ENCODE data around the gene CGREF1.
"Not testable (repeated sequence)": the region's sequence is repeated elsewhere in the genome, so short reads cannot be mapped to it uniquely, and the experiment has no call there.

Gene CGREF1

DNA sequence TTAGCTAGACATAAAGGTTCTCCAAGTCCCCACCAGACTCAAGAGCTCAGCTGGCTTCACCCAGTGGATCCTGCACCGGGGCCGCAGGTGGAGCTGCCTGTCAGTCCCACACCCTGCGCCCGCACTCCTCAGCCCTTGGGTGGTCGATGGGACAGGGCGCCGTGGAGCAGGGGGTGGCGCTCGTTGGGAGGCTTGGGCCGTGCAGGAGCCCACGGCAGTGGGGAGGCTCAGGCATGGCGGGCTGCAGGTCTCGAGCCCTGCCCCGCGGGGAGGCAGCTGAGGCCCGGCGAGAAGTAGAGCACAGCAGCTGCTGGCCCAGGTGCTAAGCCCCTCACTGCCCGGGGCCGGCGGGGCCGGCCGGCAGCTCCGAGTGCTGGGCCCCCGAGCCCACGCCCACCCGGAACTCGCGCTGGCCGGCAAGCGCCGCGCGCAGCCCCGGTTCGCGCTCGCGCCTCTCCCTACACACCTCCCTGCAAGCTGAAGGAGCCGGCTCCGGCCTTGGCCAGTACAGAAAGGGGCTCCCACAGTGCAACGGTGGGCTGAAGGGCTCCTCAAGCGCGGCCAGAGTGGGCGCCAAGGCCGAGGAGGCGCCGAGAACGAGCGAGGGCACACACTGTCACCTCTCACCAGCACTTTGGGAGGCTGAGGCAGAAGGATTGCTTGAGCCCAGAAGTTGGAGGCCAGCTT lies 7.4 kb downstream of the CGREF1 start:
- not testable (repeated sequence) for DNase-seq (ENCODE audit: low read depth in 3 of 3, low spot score in 1 of 3)

DNA sequence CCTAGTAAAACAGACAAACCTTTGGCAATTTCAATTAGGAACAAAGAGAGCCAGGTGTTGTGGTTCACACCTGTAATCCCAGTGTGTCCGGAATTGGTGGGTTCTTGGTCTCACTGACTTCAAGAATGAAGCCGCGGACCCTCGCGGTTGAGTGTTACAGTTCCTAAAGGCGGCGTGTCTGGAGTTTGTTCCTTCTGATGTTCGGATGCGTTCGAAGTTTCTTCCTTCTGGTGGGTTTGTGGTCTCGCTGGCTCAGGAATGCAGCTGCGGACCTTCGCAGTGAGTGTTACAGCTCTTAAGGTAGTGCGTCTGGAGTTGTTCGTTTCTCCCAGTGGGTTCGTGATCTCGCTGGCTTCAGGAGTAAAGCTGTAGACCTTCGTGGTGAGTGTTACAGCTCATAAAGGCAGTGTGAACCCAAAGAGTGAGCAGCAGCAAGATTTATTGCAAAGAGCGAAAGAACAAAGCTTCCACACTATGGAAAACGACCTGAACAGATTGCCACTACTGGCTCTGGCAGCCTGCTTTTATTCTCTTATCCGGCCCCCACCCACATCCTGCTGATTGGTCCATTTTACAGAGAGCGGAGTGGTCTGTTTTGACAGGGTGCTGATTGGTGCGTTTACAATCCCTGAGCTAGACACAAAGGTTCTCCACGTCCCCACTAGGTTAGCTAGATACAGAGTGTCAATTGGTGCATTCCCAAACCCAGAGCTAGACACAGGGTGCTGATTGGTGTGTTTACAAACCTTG lies 8.2 kb downstream of the CGREF1 start:
- not testable (repeated sequence) for DNase-seq (ENCODE audit: low read depth in 3 of 3, low spot score in 1 of 3)

- no peak for DNase-seq (ENCODE audit: low read depth in 3 of 3, low spot score in 1 of 3)
These were observed 9.8 kb downstream of the CGREF1 start for GRCh38 chr2:27109083-27109482.

GRCh38 chr2:27108221-27108620 lies 10.7 kb downstream of the CGREF1 start:
- no peak for DNase-seq (ENCODE audit: low read depth in 3 of 3, low spot score in 1 of 3)

GRCh38 chr2:27105981-27106380 lies 12.9 kb downstream of the CGREF1 start:
- DNase-seq (ENCODE audit: low read depth in 3 of 3, low spot score in 1 of 3) = no peak

DNA sequence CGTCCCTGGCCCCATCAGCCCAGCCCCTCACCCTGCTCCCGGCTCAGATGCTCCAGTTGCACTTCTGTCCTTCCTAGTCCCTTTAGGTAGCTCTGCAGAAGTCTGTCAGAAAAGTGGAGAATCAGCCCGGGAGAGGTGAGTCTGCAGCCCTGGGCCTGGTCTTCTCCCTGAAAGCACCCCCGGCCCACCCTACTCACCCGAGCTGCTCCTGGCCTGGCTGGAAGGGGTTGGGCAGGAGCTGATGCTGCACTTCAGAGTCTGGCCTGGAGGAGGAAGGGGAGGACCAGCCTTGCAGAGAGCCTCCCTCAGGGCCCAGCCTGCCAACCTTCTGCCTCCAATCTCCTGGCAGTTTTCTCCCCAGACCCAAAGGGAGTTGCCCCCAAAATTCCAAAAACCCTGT lies 16.6 kb downstream of the CGREF1 start:
- DNase-seq (ENCODE audit: low read depth in 3 of 3, low spot score in 1 of 3) = no peak

DNA sequence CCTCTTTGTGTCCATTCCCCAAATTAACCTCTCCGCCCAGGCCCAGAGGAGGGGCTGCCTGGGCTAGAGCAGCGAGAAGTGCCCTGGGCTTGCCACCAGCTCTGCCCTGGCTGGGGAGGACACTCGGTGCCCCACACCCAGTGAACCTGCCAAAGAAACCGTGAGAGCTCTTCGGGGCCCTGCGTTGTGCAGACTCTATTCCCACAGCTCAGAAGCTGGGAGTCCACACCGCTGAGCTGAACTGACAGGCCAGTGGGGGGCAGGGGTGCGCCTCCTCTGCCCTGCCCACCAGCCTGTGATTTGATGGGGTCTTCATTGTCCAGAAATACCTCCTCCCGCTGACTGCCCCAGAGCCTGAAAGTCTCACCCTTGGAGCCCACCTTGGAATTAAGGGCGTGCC lies 18.9 kb downstream of the CGREF1 start:
- DNase-seq (ENCODE audit: low read depth in 3 of 3, low spot score in 1 of 3) = no peak

DNA sequence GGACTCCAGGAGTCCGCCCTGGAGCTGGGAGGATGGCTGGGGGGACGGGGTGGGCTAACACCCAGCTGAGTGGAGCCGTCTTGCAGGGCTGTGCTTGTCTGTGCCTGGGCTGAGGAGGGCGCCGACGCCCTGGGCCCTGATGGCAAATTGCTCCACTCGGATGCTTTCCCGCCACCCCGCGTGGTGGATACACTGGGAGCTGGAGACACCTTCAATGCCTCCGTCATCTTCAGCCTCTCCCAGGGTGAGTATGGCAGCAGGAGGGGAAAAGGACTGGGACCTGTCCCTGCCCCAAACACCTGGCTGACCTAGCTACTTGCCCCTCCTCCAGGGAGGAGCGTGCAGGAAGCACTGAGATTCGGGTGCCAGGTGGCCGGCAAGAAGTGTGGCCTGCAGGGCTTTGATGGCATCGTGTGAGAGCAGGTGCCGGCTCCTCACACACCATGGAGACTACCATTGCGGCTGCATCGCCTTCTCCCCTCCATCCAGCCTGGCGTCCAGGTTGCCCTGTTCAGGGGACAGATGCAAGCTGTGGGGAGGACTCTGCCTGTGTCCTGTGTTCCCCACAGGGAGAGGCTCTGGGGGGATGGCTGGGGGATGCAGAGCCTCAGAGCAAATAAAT lies 19.5 kb downstream of the CGREF1 start:
- DNase-seq (ENCODE audit: low read depth in 3 of 3, low spot score in 1 of 3) = no peak

DNA sequence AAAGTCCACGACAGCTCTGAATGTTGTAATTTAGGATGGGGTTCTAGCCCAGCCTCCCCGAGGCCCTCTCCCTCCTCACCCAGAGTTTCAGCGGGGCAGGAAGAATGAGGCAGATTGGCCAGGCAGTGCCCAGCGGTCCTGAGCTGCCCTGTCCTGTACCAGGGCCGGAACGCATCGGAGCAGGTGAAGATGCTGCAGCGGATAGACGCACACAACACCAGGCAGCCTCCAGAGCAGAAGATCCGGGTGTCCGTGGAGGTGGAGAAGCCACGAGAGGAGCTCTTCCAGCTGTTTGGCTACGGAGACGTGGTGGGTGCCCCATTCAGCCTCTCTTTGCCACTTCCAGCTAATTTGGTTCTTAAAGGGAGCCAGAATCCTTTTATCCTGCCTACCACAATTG lies 21.6 kb downstream of the CGREF1 start:
- no peak for DNase-seq (ENCODE audit: low read depth in 3 of 3, low spot score in 1 of 3)

GRCh38 chr2:27096748-27097297 lies 22.1 kb downstream of the CGREF1 start:
- DNase-seq (ENCODE audit: low read depth in 3 of 3, low spot score in 1 of 3) = no peak

DNA sequence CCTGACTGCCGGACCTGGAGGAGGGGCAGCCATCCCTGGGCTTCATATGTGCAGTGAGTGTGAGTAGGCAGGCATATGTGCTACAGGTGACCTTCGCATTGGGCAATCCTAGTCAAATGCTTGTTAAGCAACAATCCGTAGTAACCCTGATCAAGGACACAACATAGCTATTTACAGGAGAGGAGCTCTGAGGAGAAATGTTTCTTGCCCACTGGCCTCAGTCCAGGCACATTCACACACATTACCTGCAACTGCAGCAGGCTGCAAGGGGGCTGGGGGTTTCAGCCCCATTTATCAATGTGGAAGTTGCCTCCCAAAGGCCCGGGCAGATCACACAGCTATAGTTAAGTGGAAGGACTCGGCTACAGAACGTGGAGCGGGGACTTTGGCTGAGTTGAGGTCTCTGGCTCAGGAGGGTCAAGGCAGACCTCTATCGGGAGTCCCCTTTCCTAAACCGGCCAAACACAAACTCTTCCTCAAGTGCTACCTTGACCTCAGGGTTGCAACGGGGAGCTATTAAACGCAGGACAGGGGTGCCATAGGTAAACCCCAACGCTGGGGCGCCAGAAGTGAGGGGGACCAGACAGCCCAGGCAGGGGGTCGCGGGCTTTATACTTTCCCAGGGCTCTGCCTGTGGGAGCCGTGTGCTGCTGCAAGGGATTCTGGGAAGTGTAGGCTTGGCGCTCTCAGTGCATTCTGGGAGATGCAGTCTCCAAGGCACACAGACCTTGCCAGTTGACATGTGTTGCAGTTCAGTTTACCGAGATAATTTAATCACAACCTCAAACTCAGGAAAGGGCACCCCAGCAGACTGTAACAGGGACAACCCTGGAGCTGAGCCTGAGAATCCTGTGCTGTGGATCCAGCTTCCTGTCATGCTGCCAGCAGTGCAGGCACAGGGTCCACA lies 22.9 kb downstream of the CGREF1 start:
- no peak for DNase-seq (ENCODE audit: low read depth in 3 of 3, low spot score in 1 of 3)

DNA sequence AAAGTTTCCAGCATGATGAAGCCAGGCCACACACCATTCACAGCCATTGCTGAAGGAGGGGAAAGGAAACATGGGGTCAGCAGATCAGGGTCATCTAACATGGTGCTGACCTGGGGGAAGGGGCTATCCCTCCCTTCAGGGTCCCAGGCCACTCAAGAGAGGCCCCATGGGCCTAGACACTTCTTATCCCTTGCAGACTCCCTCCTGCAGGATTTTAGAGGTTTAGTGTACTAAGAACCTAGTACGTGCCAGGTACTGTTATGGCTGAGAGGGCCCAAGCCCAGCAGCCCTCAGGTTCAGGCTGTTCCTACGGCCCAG lies 23.5 kb downstream of the CGREF1 start:
- DNase-seq (ENCODE audit: low read depth in 3 of 3, low spot score in 1 of 3) = no peak

DNA sequence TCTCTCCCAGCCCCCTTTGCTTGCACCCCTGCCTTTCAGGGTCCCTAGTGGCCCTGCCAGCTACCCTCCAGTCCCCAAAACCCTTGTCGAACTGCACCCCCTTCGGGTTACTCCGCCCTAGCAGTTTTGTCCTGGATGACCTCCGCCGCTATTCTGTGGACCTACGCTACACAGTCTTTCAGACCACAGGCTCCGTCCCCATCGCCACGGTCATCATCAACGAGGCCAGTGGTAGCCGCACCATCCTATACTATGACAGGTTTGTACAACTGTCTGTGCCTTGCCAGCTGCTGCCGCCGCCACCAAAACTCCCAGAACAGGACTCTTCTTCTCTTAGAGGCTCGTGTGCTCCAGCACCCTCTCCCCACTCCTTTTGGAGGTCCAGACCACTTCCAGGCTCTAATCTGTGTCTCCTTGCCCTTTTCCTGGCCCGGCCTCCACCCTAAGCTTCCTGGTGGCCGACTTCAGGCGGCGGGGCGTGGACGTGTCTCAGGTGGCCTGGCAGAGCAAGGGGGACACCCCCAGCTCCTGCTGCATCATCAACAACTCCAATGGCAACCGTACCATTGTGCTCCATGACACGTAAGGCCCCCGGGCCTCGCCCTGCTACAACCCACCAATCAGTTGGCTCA lies 24.5 kb downstream of the CGREF1 start:
- no peak for DNase-seq (ENCODE audit: low read depth in 3 of 3, low spot score in 1 of 3)

DNA sequence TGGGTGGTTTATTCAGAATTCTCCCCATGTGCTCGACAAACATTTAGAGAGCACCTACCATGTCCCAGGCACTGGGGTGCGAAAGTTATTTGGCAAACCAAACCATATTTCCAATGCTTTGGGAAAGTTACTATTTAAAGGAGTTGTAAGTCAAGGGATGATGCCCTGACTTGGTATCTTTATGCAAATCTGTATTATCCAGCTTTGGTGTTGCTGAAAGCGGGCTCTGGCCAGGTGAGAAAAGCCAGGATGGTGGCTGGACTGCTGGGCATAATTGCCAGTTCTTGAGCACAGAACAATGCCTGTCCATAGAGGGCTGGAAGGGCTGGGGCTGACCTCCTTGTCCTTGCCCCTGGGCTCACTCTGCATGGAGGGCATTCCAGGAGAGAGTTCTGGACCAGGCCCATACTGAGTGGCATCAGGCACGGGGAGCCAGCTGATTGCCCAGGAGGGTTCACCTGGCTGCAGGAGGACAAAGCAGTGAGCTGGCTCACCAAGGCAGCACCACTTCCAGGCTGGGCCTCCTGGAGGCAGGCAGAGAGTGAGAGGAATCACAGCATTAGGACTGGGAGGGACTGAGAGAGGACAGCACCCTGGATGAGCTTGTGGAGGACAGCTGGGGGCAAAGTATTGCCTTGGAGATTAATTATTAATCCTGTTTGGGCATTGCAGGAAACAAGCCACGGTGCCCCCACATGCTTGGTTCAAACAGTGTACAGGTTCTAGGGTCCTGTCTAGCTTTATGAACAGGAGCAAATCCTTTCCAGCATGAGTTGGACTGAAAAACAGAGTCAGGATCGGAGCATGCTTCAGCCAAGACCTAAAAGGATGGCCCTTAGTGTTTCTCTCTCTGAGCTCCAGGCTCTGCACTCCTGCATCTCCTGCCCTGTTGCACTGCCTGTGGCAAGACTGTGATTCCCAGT lies 25.2 kb downstream of the CGREF1 start:
- DNase-seq (ENCODE audit: low read depth in 3 of 3, low spot score in 1 of 3) = no peak

GRCh38 chr2:27092696-27093429 lies 26.1 kb downstream of the CGREF1 start:
- DNase-seq (ENCODE audit: low read depth in 3 of 3, low spot score in 1 of 3) = no peak

DNA sequence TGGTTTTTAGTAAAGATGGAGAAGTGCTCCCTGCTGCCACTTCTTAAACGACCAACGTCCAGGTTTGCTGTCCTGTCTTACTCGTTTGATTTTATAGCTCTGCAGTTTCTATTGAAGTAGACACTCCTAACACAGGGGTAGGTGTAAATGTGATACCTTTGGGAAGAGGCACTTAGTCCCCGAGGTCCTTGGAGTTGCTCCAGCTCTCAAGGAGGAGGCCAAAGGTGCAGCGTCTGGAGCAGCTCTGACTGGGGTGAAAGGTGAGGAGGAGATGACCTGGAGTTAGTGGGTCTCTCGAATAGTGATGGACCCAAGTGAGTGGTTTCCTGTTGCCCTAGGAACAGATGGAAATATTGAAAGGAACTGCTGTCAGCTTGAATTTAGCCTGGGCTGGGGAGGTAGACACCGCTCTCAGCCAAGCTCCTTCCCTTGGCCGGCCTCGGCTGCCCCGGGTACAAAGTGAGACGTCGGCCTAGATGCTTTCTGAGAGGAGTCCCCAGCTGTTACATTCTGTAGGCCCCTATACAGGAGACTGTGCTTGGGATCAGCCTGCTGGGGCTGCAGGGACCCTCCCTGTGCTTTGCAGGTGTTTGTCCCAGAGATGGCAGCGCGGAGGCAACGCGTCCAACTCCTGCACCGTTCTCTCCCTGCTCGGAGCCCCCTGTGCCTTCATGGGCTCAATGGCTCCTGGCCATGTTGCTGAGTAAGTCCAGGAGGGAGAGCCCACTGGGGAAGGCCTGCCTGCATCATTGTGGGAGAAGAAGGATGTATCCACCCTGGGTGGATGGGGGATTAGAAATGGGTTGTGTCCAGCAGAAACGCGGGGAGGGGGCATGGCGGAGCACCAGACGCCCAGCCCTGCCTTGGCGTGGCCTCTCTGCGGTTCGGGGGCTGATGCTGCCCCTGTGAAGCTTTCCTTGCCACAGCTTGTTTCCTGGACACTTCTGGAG lies 26.9 kb downstream of the CGREF1 start:
- no peak for DNase-seq (ENCODE audit: low read depth in 3 of 3, low spot score in 1 of 3)

- DNase-seq (ENCODE audit: low read depth in 3 of 3, low spot score in 1 of 3) = no peak
These were observed 29.6 kb downstream of the CGREF1 start for GRCh38 chr2:27089111-27089954.

Measured in stimulated activated CD4-positive, alpha-beta T cell treated with anti-CD3 and anti-CD28 coated beads, TNF-alpha, amount 100 ng/mL, for 1 hour (primary cell).